SK-N-SH (cell line): ENCODE results near the gene NRGN. TPM values are rescaled to one million over a fixed set of nuclear protein-coding genes. Genes with fewer than 3 reads are reported as not detected.

ENCODE experiments used
- CTCF ChIA-PET: fragments of 300-600, 350-600 bp; formaldehyde crosslinking; extraction: SDS; loops from one replicate; lab custom pipeline; 2021; lab: Yijun Ruan, JAX
- POLR2A ChIA-PET: fragments of 350-600 bp; sonication (Branson Sonifier 250); formaldehyde crosslinking; extraction: SDS; loops from one replicate; lab custom pipeline; 2020; ENCODE audit warnings: antibody characterized with exemption, inconsistent platforms; lab: Yijun Ruan, JAX
- DNase-seq: peaks from one replicate; pipeline ENCODE4 v3.0.0; 2012
- H2AFZ ChIP-seq: fragments of 200-600 bp; sonication (generic); 2 replicates; pipeline ENCODE4 v1.8.1; 2016; ENCODE audit warnings: antibody characterized with exemption, mild to moderate bottlenecking, low read depth
- H3F3A ChIP-seq: fragments of 200-600 bp; sonication (generic); replicated peaks from 2 replicates; pipeline ENCODE3; 2016; ENCODE audit warnings: antibody characterized with exemption, mild to moderate bottlenecking; ENCODE audit not compliant: insufficient read depth
- H3K27ac ChIP-seq, 2 experiments: fragments of 200-500 bp in 1 of 2; fragments of 200-600 bp in 1 of 2; sonication (Bioruptor generic) in 1 of 2; sonication (generic), shearing (Covaris generic) in 1 of 2; 2 replicates each; pipeline versions ENCODE4 v1.5.1 to v1.6.1; 2014 to 2016; ENCODE audit warnings: low read depth in 2 of 2, inconsistent platforms in 1 of 2, low read length in 1 of 2, mild to moderate bottlenecking in 1 of 2, mixed read lengths in 1 of 2
- H3K27me3 ChIP-seq: fragments of 200-600 bp; sonication (generic), shearing (Covaris generic); 2 replicates; pipeline ENCODE4 v1.6.1; 2016; ENCODE audit warnings: mixed run types; ENCODE audit not compliant: insufficient read depth
- H3K36me3 ChIP-seq, 2 experiments: fragments of 200-500 bp in 1 of 2; fragments of 200-600 bp in 1 of 2; sonication (Bioruptor generic) in 1 of 2; sonication (generic) in 1 of 2; replicated peaks in 1 of 2; 2 replicates each; pipeline versions ENCODE3 to v1.5.1; 2014 to 2016; ENCODE audit warnings: low read length in 1 of 2, mild to moderate bottlenecking in 1 of 2; ENCODE audit not compliant: insufficient read depth in 2 of 2, control insufficient read depth in 1 of 2
- H3K4me1 ChIP-seq, 2 experiments: fragments of 200-500 bp in 1 of 2; fragments of 200-600 bp in 1 of 2; sonication (Bioruptor generic) in 1 of 2; sonication (generic), shearing (Covaris generic) in 1 of 2; 2 replicates each; pipeline versions ENCODE4 v1.5.1 to v1.6.1; 2014 to 2016; ENCODE audit warnings: low read depth in 1 of 2, low read length in 1 of 2, mixed run types in 1 of 2; ENCODE audit not compliant: insufficient read depth in 2 of 2, control insufficient read depth in 1 of 2
- H3K4me2 ChIP-seq: fragments of 200-600 bp; sonication (generic), shearing (Covaris generic); 2 replicates; pipeline ENCODE4 v1.6.1; 2017; ENCODE audit warnings: mixed run types
- H3K4me3 ChIP-seq, 2 experiments: fragments of 200-500 bp in 1 of 2; fragments of 200-600 bp in 1 of 2; sonication (Bioruptor generic) in 1 of 2; sonication (generic), shearing (Covaris generic) in 1 of 2; 2 replicates each; pipeline versions ENCODE4 v1.5.1 to v1.8.1; 2014 to 2016; ENCODE audit warnings: low read depth in 2 of 2, inconsistent platforms in 1 of 2, low read length in 1 of 2, mild to moderate bottlenecking in 1 of 2, mixed read lengths in 1 of 2, moderate library complexity in 1 of 2
- H3K79me2 ChIP-seq: fragments of 200-600 bp; sonication (generic); 2 replicates; pipeline ENCODE4 v1.8.1; 2017; ENCODE audit warnings: mild to moderate bottlenecking; ENCODE audit not compliant: insufficient read depth
- H3K9ac ChIP-seq: fragments of 200-600 bp; sonication (generic); 2 replicates; pipeline ENCODE4 v1.6.1; 2017; ENCODE audit warnings: mixed run types
- H3K9me2 ChIP-seq: fragments of 200-600 bp; sonication (generic); 2 replicates; pipeline ENCODE4 v1.6.1; 2017; ENCODE audit warnings: mixed run types
- H3K9me3 ChIP-seq: fragments of 200-600 bp; sonication (generic); 2 replicates; pipeline ENCODE4 v1.6.1; 2017; ENCODE audit warnings: mixed run types, mild to moderate bottlenecking, moderate library complexity
- H4K20me1 ChIP-seq: fragments of 200-600 bp; sonication (generic); 2 replicates; pipeline ENCODE4 v1.6.1; 2017; ENCODE audit warnings: mild to moderate bottlenecking, mixed run types; ENCODE audit not compliant: insufficient read depth
- CHD2 ChIP-seq: fragments of 150-350 bp; IDR thresholded peaks from 2 replicates; pipeline ENCODE4 v1.6.1; 2018; ENCODE audit warnings: low read length; ENCODE audit not compliant: partially characterized antibody
- CTCF ChIP-seq: fragments of 200-600 bp; sonication (generic); IDR thresholded peaks from 2 replicates; pipeline ENCODE4 v1.6.1; 2017; ENCODE audit warnings: antibody characterized with exemption, mild to moderate bottlenecking, moderate library complexity
- ELF1 ChIP-seq: IDR thresholded peaks from 2 replicates; pipeline ENCODE4 v1.4.0; 2012
- EP300 ChIP-seq, 2 experiments: IDR thresholded peaks; 2 replicates each; pipeline versions ENCODE4 v1.4.0 to v1.6.1; 2012; ENCODE audit warnings: borderline replicate concordance in 1 of 2, low read depth in 1 of 2, low read length in 1 of 2
- EZH2phosphoT487 ChIP-seq: fragments of 200-600 bp; sonication (generic); IDR thresholded peaks from 2 replicates; pipeline ENCODE4 v1.6.1; 2017; ENCODE audit warnings: low read depth, mixed run types, mild to moderate bottlenecking, antibody characterized with exemption, moderate library complexity, borderline replicate concordance
- FOXJ3 ChIP-seq: sonication (generic); formaldehyde crosslinking; IDR thresholded peaks from 2 replicates; pipeline ENCODE4 v1.5.1; 2020; ENCODE audit warnings: mild to moderate bottlenecking, missing genetic modification reagents
- IRF3 ChIP-seq: fragments of 150-350 bp; IDR thresholded peaks from 2 replicates; pipeline ENCODE4 v1.6.1; 2016; ENCODE audit warnings: mild to moderate bottlenecking, low read depth, low read length
- JUND ChIP-seq: IDR thresholded peaks from 2 replicates; pipeline ENCODE4 v1.4.0; 2012
- MAX ChIP-seq: IDR thresholded peaks from 2 replicates; pipeline ENCODE4 v1.4.0; 2012; ENCODE audit warnings: low read depth
- NFIC ChIP-seq: IDR thresholded peaks from 2 replicates; pipeline ENCODE4 v1.4.0; 2012; ENCODE audit warnings: borderline replicate concordance
- PBX3 ChIP-seq: IDR thresholded peaks from 2 replicates; pipeline ENCODE4; 2012
- RAD21 ChIP-seq: IDR thresholded peaks from 2 replicates; pipeline ENCODE4 v1.6.1; 2012; ENCODE audit warnings: mild to moderate bottlenecking, low read length
- RCOR1 ChIP-seq: fragments of 150-350 bp; IDR thresholded peaks from 2 replicates; pipeline ENCODE4 v1.6.1; 2017; ENCODE audit warnings: antibody characterized with exemption, low read length
- RFX5 ChIP-seq: IDR thresholded peaks from 2 replicates; pipeline ENCODE4 v1.6.1; 2012; ENCODE audit warnings: mild to moderate bottlenecking, improper control_type of control experiment, low read length
- RXRA ChIP-seq: IDR thresholded peaks from 2 replicates; pipeline ENCODE4 v1.4.0; 2012; ENCODE audit warnings: low read depth, mild to moderate bottlenecking, borderline replicate concordance
- SIN3A ChIP-seq: IDR thresholded peaks from 2 replicates; pipeline ENCODE4 v1.6.1; 2012; ENCODE audit warnings: low read depth, mild to moderate bottlenecking, low read length, moderate library complexity, borderline replicate concordance
- SMC3 ChIP-seq: IDR thresholded peaks from 2 replicates; pipeline ENCODE4 v1.6.1; 2012; ENCODE audit warnings: low read depth, low read length, improper control_type of control experiment
- TCF12 ChIP-seq: IDR thresholded peaks from 2 replicates; pipeline ENCODE4 v1.4.0; 2012
- USF1 ChIP-seq: IDR thresholded peaks from 2 replicates; pipeline ENCODE4 v1.4.0; 2012; ENCODE audit warnings: low read depth, borderline replicate concordance
- USF2 ChIP-seq: fragments of 150-350 bp; IDR thresholded peaks from 2 replicates; pipeline ENCODE4 v1.6.1; 2017; ENCODE audit warnings: antibody characterized with exemption, low read length, low read depth, borderline replicate concordance
- WGBS: methylation state at CpG from one replicate; pipeline ENCODE4 v1.1.6; 2017; ENCODE audit warnings: low lambda C conversion rate; 5-methylcytosine and 5-hydroxymethylcytosine counted together
- polyA plus RNA-seq, 3 experiments: library from polyadenylated mRNA; depleted of rRNA; stranded (reverse); fragments of >200 nt; gene quantifications; 2 replicates each; pipeline ENCODE4 v1.2.3, GENCODE V29; 2012

Gene NRGN
- polyA plus RNA-seq, 1 of the 3 experiments (the other 2 are of a cell fraction) = 6.8 TPM

- Histone ChIP-seq H3K27me3 (no peaks in the 10 kb centered on the region), H3K9me2 (no peaks in the 10 kb centered on the region), H3K79me2 (peaks cover 88% of the 10 kb centered on the region), H3K36me3 (no peaks in the 10 kb centered on the region), H3K9ac (no peak overlapping the region), H2AFZ (no peak overlapping the region), H3K27ac (no peak overlapping the region)
- 91% methylated on average over 3 of the region's 3 CpGs for WGBS
- TF ChIP-seq CTCF (no peak), USF2 (no peak), SMC3 (no peak), NFIC (no peak), ELF1 (no peak), CHD2 (no peak), IRF3 (no peak), TCF12 (no peak), RFX5 (no peak), FOXJ3 (CRISPR knock-in tag) (no peak), RCOR1 (no peak), JUND (no peak), PBX3 (no peak), USF1 (no peak), EP300 (IDR thresholded peaks at IDR 0.05; ENCODE audit: borderline replicate concordance in 1 of 2, low read depth in 1 of 2, low read length in 1 of 2) (no peak), MAX (no peak), RXRA (no peak), SIN3A (no peak), EZH2phosphoT487 (no peak), RAD21 (no peak)
- TF ChIP-seq, all 33 proteins: peak for 0
- peaks cover 11% of the 10 kb centered on the region in 2 experiments; a peak in 3 of 4 replicates for H3K4me1 ChIP-seq
- no peaks in the 10 kb centered on the region for H3K9me3 ChIP-seq
- peaks cover 69% of the 10 kb centered on the region for H4K20me1 ChIP-seq
- DNase-seq = no peak
- peaks cover 12% of the 10 kb centered on the region for H3F3A ChIP-seq
- no peak overlapping the region for H3K4me3 ChIP-seq
- CTCF ChIA-PET = interaction anchor here (3.4 to 10.4 kb wide), 3 partner anchors 33 to 153 kb away, joined by 20 to 70 read pairs (median 41); partner anchors contain the start of genes ESAM, SIAE and SPA17
- no peak overlapping the region for H3K4me2 ChIP-seq
- POLR2A ChIA-PET = no interaction called here
These were observed 56.6 kb downstream of the NRGN start for GRCh38 chr11:124796312-124796711.

Other genes starting within 250 kb of the NRGN start
- gene OR8B12, start 196.3 kb upstream of the NRGN start, polyA plus RNA-seq (2012; rRNA removed) = not detected in 2 replicates
- gene OR8A1, start 169.9 kb upstream of the NRGN start, polyA plus RNA-seq (2012; rRNA removed) = not detected in 2 replicates
- gene PANX3, start 128.5 kb upstream of the NRGN start, polyA plus RNA-seq (2012; rRNA removed) = not detected in 2 replicates
- gene TBRG1, start 117.1 kb upstream of the NRGN start, polyA plus RNA-seq (2012; rRNA removed) = 22.0 and 29.0 TPM in 2 replicates
- gene SIAE, start 66.2 kb upstream of the NRGN start, polyA plus RNA-seq (2012; rRNA removed) = 27.9 and 47.0 TPM in 2 replicates
- gene SPA17, start 66.0 kb upstream of the NRGN start, polyA plus RNA-seq (2012; rRNA removed) = 7.7 and 11.7 TPM in 2 replicates
- 0.06 TPM in 1 of 2 replicates, not detected in the other for gene VSIG2, start 12.3 kb downstream of the NRGN start, polyA plus RNA-seq (2012; rRNA removed)
- 1.3 and 1.4 TPM in 2 replicates for gene ESAM, start 22.3 kb downstream of the NRGN start, polyA plus RNA-seq (2012; rRNA removed)
- 6.4 and 8.5 TPM in 2 replicates for gene MSANTD2, start 60.5 kb downstream of the NRGN start, polyA plus RNA-seq (2012; rRNA removed)
- gene ROBO3, start 125.5 kb downstream of the NRGN start, polyA plus RNA-seq (2012; rRNA removed) = 59.8 and 61.2 TPM in 2 replicates
- 0.31 and 0.95 TPM in 2 replicates for gene ROBO4, start 157.9 kb downstream of the NRGN start, polyA plus RNA-seq (2012; rRNA removed)
- gene HEPN1, start 179.3 kb downstream of the NRGN start, polyA plus RNA-seq (2012; rRNA removed) = not detected in 2 replicates
- gene HEPACAM, start 196.1 kb downstream of the NRGN start, polyA plus RNA-seq (2012; rRNA removed) = not detected in 2 replicates
- gene CCDC15, start 214.3 kb downstream of the NRGN start, polyA plus RNA-seq (2012; rRNA removed) = 0.69 and 0.91 TPM in 2 replicates